Measurements from ENCODE around the gene XPNPEP1. TPM values are rescaled to one million over a fixed set of nuclear protein-coding genes. Genes with fewer than 3 reads are reported as not detected.

Gene XPNPEP1
- 132 and 158 TPM in 2 replicates for total RNA-seq

DNA sequence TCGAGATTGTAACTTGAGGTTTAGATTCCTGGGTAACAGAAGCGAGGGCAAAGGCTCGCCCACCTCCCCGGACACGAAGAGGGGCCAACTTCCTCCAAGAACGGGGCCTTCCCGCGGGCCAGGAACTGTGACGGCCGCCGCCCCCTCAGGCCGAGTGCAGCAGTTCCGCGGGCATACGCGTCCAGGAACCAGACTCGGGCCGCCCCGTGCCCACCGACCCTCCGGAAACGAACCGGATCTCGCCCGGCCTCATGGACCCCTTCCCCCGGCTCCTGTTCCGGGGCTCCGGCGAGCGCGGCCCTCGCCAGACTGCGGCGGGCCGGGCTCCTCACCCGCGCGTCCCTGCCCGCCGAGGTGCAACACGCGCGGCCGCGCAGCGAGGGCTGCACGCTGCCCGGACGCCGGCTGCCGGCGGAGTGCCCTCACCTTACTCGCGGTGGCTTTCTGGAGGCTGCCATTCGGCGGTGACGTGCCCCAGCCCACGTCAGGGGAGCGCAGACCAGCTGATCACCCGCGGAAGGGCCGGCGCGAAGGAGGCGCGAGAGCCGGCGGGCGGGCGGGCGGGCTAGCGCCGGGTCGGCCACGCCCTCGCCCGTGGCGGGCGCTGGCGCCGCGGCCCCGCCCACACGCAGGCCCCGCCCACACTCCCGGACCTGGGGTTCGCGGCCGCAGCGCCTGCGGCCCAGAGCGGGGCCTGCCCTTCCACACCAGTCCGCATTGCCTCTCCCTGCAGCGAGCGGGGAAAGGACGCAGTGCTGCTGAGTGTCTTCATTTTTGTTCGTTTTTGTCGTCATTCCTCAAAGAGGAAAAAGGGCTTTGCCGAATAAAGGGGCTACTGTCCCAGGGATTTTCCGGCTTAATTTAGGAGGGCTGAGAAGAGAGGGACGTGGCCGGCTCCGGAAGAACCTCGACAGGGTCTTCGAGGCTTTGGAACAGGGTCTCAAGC is at the start of gene XPNPEP1:
Gene XPNPEP1, minus strand, starts transcription at position 536 of the 946 bp plus-strand sequence. Its CDS starts 78 bp downstream, at position 458.

Other genes with a start within 250 kb of the XPNPEP1 start
- gene ADD3, start 84.5 kb upstream of the XPNPEP1 start, total RNA-seq, result 57.5 and 77.1 TPM in 2 replicates

Data from epithelial cell of umbilical artery (primary cell).